ENCODE data around the gene PRKCI.

DNA sequence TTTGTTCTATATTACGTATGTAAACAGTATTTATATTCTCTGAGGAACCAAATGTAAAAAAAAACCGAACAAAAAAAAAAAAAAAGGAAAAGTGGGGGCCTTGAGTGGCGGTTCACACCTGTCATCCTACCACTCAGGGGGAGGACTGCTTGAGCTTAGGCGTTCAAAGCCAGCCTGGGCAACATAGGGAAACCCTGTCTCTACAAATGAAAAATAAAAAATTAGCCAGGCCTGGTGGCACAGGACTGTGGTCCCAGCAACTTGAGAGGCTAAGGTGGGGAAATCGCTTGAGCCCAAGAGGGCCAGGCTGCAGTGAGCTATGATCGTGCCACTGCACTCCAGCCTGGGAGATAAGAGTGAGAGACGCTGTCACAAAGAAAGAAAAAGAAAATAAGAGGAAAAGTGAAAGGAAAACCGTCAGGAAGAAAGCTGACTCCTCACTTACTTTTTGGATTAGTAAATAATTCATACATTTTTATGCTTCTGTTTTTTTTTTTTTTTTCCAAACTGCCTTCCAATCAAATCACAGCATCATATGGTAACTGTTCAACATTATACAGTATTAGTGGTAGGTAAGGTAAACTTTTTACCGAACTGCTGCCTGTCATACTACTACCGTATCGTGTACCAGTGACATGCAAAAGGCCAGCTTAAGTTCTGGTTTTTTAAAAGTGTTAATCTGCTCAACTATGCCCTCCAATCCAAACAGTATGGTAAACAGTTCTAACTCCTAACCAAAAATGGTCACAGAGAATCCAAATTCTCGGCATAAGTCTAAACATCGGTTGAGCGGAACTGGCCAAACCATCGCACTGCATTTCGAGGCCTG lies 41.9 kb upstream of the PRKCI start:
- TF ChIP-seq, protein P1, sequence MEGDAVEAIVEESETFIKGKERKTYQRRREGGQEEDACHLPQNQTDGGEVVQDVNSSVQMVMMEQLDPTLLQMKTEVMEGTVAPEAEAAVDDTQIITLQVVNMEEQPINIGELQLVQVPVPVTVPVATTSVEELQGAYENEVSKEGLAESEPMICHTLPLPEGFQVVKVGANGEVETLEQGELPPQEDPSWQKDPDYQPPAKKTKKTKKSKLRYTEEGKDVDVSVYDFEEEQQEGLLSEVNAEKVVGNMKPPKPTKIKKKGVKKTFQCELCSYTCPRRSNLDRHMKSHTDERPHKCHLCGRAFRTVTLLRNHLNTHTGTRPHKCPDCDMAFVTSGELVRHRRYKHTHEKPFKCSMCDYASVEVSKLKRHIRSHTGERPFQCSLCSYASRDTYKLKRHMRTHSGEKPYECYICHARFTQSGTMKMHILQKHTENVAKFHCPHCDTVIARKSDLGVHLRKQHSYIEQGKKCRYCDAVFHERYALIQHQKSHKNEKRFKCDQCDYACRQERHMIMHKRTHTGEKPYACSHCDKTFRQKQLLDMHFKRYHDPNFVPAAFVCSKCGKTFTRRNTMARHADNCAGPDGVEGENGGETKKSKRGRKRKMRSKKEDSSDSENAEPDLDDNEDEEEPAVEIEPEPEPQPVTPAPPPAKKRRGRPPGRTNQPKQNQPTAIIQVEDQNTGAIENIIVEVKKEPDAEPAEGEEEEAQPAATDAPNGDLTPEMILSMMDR (conservative IDR thresholded peaks at IDR 0.05; ENCODE audit: low read length): no peak
- TF ChIP-seq EZH2phosphoT487 (IDR thresholded peaks at IDR 0.05; ENCODE audit: borderline replicate concordance): no peak
